NCI-H226 (cell line): Measurements from ENCODE around the gene SLC30A10.
"Not testable (repeated sequence)": the region's sequence is repeated elsewhere in the genome, so short reads cannot be mapped to it uniquely, and the experiment has no call there.

ENCODE experiments used
- DNase-seq: peaks from one replicate; pipeline ENCODE4 v3.0.0-alpha.2; 2015

Gene SLC30A10

DNA sequence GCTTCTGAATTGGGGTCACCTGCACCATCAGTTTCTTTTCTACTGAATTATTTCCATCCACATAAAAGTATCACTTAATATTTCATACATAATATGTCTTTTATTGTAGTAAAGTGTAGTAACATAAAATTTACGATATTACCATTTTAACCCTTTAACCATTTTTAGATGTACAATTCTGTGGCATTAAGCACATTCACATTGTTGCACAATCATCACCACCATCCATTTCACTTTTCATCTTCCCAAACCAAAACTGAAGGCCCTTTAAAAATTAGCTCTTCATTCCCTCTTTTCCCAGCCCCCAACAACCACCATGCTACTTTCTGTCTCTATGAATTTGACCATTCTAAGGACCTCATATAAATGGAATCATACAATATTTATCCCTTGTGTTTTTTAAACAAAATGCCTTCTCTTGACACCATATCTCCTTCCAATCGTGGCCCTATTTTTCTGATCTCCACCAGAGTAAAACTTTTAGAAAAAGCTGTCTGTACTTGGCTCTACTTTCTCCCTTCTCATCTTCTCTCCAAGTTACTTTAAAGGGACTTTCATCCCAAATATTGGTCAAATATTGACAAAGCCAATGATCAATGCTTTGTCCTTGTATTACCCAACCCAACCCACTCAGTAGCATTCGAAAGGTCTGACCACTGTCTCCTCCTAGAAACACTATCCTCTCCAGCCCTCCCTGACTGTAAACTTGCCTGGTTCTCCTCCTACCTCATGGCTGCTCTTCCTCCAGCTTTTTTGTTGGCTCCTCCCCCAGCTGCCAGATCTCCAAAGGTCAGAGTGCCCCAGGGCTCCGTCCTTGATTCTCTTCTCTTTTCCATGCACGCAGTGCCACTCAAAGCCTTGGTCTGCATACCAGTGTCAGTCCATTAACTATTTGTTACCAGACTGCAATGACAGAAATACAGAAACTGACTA is 44.7 kb downstream of the SLC30A10 start:
- DNase-seq = no peak

- DNase-seq = no peak
These were observed 45.6 kb downstream of the SLC30A10 start for GRCh38 chr1:219882755-219883154.

- DNase-seq = no peak
These were observed 46.3 kb downstream of the SLC30A10 start for GRCh38 chr1:219882096-219882495.

DNA sequence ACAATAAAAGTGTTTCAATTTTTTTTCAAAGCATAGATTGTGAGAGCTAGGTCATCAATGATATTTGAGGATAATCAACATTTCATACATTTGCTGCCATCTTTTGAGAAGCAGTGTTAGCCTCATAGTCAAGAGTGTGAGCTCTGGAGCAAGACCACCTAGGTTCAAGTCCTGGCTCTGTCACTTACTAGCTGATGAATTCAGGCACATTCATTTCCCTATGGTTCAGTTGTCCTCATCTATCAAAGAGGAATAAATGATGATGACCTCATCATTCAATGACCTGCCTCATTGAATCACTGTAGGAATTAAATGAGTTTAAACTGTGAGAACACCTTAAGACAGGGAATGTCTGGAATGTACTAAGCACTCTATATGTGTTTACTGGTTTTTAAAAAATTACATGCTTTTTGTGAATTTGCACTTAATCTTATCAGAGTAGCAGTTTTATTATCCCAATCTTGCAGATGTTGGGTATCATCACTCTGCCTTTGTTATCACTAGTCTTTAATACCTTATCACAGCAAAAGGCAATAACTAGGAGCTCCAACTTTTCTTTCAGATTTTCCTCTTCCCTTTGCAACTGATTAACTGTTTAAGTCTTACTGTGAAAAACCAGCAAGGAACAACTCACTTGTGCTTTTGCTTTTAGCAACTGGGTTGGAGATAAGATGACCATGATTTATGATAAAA is 47.4 kb downstream of the SLC30A10 start:
- no peak for DNase-seq

GRCh38 chr1:219876798-219877209 is 51.6 kb downstream of the SLC30A10 start:
- no peak for DNase-seq

DNA sequence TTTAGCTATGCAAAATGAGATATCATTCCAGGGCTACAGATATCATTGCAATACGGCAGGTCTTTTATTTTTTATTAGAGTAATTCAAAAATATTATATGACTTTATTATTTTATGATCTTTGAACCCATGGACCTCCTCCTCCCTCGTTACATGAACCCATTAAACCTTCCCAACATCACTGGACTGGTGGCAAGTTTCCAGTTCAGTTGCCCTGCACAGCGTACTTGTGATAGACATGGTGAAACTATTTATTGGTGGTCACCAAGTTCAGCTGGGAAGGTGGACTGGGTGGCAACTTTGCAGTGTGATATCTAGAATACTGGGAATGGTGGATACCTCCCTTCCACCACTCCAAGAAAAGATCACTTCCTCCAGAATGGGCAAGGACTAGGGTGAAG is 52.5 kb downstream of the SLC30A10 start:
- DNase-seq = no peak

- not testable (repeated sequence) for DNase-seq
These were observed 55.8 kb downstream of the SLC30A10 start for GRCh38 chr1:219872538-219872937.

DNA sequence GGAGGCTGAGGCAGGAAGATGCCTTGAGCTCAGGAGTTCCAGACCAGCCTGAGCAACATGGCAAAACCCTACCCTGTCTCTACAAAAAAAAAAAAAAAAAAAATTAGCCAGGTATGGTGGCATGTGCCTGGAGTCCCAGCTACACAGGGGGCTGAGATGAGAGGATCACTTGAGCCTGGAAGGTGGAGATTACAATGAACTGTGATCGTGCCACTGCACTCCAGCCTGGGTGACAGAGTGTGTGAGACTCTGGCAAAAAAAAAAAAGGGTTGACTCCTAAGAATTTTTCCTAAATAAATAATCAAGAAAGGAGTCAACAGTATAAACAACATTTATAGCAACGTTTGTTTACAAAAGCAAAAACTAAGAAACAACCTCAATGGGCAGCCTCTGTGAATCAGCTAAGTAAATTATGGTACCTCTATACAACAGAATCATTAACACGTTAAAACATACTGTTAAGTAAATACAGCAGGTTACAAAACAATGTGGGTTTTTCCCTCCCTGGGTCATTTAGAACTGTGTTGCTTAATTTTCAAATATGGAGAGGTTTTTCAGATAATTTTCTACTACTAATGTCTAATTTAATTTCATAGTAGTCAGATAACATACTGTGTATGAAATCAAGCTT is 56.8 kb downstream of the SLC30A10 start:
- DNase-seq = no peak

DNA sequence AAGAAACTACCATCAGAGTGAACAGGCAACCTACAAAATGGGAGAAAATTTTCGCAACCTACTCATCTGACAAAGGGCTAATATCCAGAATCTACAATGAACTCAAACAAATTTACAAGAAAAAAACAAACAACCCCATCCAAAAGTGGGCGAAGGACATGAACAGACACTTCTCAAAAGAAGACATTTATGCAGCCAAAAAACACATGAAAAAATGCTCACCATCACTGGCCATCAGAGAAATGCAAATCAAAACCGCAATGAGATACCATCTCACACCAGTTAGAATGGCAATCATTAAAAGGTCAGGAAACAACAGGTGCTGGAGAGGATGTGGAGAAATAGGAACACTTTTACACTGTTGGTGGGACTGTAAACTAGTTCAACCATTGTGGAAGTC is 59.7 kb downstream of the SLC30A10 start:
- not testable (repeated sequence) for DNase-seq
